Colonic mucosa (tissue), 4 donors: ENCODE results near the gene ARHGAP22. TPM values are rescaled to one million over a fixed set of nuclear protein-coding genes. Genes with fewer than 3 reads are reported as not detected.

Source experiments
- DNase-seq: peaks from one replicate; pipeline ENCODE4 v3.0.0-alpha.2; 2020
- H3K27ac ChIP-seq: fragments of 200-600 bp; one replicate; pipeline ENCODE4 v1.8.0; 2021
- H3K27me3 ChIP-seq: fragments of 200-600 bp; one replicate; pipeline ENCODE4 v1.8.0; 2021
- H3K36me3 ChIP-seq: fragments of 200-600 bp; one replicate; pipeline ENCODE4 v1.8.0; 2021
- H3K4me1 ChIP-seq: fragments of 200-600 bp; one replicate; pipeline ENCODE4 v1.8.0; 2021; ENCODE audit warnings: mild to moderate bottlenecking
- H3K4me3 ChIP-seq: fragments of 200-600 bp; one replicate; pipeline ENCODE4 v1.8.0; 2021
- H3K9ac ChIP-seq, 2 donors: one replicate each; pipeline ENCODE4 v1.7.0; 2013; ENCODE audit warnings: control low read depth in 2 of 2, low read depth in 2 of 2, low read length in 2 of 2
- H3K9me3 ChIP-seq: fragments of 200-600 bp; one replicate; pipeline ENCODE4 v1.8.0; 2021
- CTCF ChIP-seq: fragments of 200-600 bp; IDR thresholded peaks from one replicate; pipeline ENCODE4 v1.8.0; 2022; ENCODE audit warnings: antibody characterized with exemption, mild to moderate bottlenecking
- intact Hi-C: fragments of 100-400 bp; cut with DNase I; formaldehyde crosslinking; loops from one replicate; pipeline ENCODE4 v1.14.1; 2022
- total RNA-seq, 2 donors: library from RNA; stranded (reverse); fragmentation: NEBNext Ultra II Directional in 1 of 2; extraction: Animal tissue kit (Norgen Biotek cat#: 25700) in 1 of 2; gene quantifications; one replicate each; pipeline ENCODE4 v1.2.1, GENCODE V29; 2021
- donor health status: healthy.
- donor health status: DM: no; HTN: no; CAD: no.
- donor health status: DM: no; HTN: no; CAD: no.

ARHGAP22 gene
- total RNA-seq, 2 donors from 2014 or later = 0.86 to 1.6 TPM

DNA sequence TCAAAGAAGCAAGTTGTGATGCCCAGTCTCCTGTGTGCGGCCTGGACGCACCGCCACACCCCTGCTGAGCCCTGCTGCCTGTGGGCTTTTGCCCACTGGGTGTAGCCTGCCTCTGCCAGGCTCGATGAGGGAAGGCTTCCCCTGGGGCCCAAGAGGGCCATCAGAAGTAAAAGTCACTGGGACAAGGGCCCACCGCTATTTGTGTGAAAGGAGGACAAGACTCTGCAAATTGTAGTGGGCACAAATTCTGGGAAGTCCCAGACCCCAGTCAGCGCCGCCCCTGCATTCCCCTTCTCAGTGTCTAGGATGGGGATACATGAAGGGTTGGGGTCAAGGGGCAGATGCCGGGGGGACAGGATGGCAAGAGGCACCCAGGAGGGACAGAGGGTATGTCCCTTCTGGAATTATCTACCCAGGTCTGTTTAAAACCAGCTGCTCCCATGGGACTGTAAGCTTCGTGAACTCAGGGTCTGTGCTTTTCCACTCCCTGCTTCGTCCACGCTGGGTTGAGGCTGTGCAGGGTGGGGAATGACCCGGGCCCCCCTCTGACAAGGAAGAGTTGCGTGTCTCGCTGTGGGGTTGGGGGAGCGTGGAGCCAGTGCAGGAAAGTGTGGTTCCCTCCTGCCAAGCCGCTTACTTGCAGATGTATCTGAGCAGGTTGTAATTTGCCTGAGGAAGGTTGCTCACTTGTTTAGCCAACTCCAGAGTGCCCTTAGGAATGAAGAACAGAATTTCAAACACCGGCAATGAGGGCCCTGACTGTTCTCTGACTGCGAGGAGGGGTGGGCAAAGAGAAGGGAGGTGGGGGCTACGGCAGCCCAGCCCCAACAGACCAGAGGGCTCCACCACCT lies 151.2 kb downstream of the ARHGAP22 start:
- no peak for DNase-seq
- Histone ChIP-seq H3K27me3 (no peaks in the 10 kb centered on the region), H3K4me1 (no peaks in the 10 kb centered on the region), H3K27ac (no peak overlapping the region), H3K9me3 (no peaks in the 10 kb centered on the region), H3K4me3 (no peak overlapping the region), H3K9ac (no peak overlapping the region), H3K36me3 (no peaks in the 10 kb centered on the region)
- no peak for TF ChIP-seq CTCF
- intact Hi-C loops = no loop called here

DNA sequence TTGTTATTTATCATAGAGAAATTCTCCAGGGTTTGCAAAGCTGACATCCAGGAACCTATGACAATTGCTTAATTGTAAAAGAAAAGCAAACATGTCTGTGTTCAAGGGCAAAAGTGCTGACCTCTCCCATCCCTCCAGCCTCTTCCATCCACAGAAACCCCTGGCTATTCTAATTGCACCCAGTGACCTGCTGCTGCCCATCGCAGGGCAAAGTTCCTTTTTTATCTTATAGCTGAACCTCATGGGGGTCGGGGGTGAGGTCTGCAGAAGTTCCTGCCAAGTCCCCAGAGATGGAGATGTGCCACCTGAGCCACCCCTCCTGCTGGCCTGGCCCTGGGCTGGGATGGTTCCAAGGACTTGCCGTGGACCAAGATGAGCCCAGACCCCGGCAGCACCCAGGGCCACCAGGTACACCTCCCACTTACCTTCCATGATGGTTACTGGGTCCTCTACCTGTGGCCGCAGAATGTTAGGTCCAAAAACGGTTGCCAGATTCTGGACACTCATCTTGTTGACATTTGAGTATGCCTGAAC lies 151.9 kb downstream of the ARHGAP22 start:
- Histone ChIP-seq H3K4me3 (no peak overlapping the region), H3K27ac (no peak overlapping the region), H3K9me3 (no peaks in the 10 kb centered on the region), H3K36me3 (no peaks in the 10 kb centered on the region), H3K9ac (no peak overlapping the region), H3K27me3 (no peaks in the 10 kb centered on the region), H3K4me1 (no peaks in the 10 kb centered on the region)
- intact Hi-C loops = no loop called here
- DNase-seq = no peak
- no peak for TF ChIP-seq CTCF

GRCh38 chr10:48451969-48452878 lies 152.6 kb downstream of the ARHGAP22 start:
- DNase-seq = no peak

DNA sequence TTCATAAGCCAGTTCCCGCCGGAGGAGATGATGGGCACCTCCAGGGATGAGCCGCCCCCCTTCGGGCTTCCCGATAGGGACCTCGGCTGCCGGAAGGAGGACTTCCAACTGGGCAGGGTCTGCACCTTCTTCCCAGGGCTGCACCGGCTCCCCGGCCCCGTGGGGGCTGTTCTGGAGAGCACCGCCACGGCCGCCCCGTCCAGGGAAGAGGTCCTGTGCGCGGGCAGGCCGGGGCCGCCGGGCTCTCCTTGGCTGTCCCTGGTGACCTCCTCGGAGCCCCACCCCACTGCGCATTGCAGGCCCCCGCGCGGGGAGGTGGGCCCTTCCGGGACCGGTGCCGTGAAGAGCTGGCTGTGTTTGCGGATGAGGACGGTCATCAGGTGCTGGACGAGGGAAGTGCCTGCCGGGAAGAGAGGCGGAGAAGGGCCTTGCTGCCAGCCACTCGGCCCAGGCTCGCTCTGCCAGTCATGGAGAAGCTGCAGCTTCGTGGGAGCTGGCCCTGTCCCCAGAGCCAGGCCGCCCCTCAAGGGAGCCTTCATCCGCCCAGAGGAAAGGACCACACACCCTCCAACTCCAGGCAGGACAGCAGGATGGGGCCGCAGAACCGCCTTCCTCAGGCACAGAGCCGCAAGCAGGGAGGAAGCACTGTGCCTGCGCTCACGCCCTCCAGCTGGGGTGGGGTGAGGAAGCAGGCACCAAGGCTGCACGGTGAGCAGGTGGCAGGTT lies 154.0 kb downstream of the ARHGAP22 start:
- no peak for TF ChIP-seq CTCF
- no peak overlapping the region for H3K27ac ChIP-seq
- no peaks in the 10 kb centered on the region for H3K27me3 ChIP-seq
- DNase-seq = no peak
- H3K4me3 ChIP-seq = no peak overlapping the region
- H3K9me3 ChIP-seq = no peaks in the 10 kb centered on the region
- H3K9ac ChIP-seq = no peak overlapping the region
- no peaks in the 10 kb centered on the region for H3K36me3 ChIP-seq
- H3K4me1 ChIP-seq = no peaks in the 10 kb centered on the region
- intact Hi-C loops = no loop called here

More at GRCh38 chr10:48451969-48452878, 152.6 kb downstream of the ARHGAP22 start:
- no peaks in the 10 kb centered on the region for H3K36me3 ChIP-seq
- no peak overlapping the region for H3K9ac ChIP-seq
- no peak overlapping the region for H3K4me3 ChIP-seq
- H3K9me3 ChIP-seq = no peaks in the 10 kb centered on the region
- no peaks in the 10 kb centered on the region for H3K27me3 ChIP-seq
- intact Hi-C loops = no loop called here
- TF ChIP-seq CTCF = no peak
- no peak overlapping the region for H3K27ac ChIP-seq
- no peaks in the 10 kb centered on the region for H3K4me1 ChIP-seq

- no peaks in the 10 kb centered on the region for H3K9me3 ChIP-seq
- H3K36me3 ChIP-seq = no peaks in the 10 kb centered on the region
- H3K4me3 ChIP-seq = no peak overlapping the region
- no peaks in the 10 kb centered on the region for H3K27me3 ChIP-seq
- no peak overlapping the region for H3K9ac ChIP-seq
- H3K27ac ChIP-seq = no peak overlapping the region
- intact Hi-C loops = no loop called here
- DNase-seq = no peak
- no peak for TF ChIP-seq CTCF
- H3K4me1 ChIP-seq = no peaks in the 10 kb centered on the region
These were observed 154.6 kb downstream of the ARHGAP22 start for GRCh38 chr10:48450233-48450740.
